GM21723 (cell line): ENCODE results near the gene CYP3A7.
"Not testable (repeated sequence)": the region's sequence is repeated elsewhere in the genome, so short reads cannot be mapped to it uniquely, and the experiment has no call there.

Source experiments
- ATAC-seq: cut with Tn5 transposase; IDR thresholded peaks from one replicate; pipeline ENCODE4 v1.9.1; 2021; ENCODE audit warnings: mild to moderate bottlenecking, moderate library complexity; ENCODE audit not compliant: unreplicated experiment

CYP3A7 gene

GRCh38 chr7:99742737-99743394 is 7.9 kb upstream of the CYP3A7 start:
- no peak for ATAC-seq

GRCh38 chr7:99741441-99741795 is 6.4 kb upstream of the CYP3A7 start:
- ATAC-seq, result no peak

- no peak for ATAC-seq
Measured at GRCh38 chr7:99740573-99741440, 5.8 kb upstream of the CYP3A7 start.

GRCh38 chr7:99739699-99740572 is 4.9 kb upstream of the CYP3A7 start:
- no peak for ATAC-seq

GRCh38 chr7:99737726-99738125 is 2.7 kb upstream of the CYP3A7 start:
- ATAC-seq, result no peak

- ATAC-seq, result not testable (repeated sequence)
Measured at GRCh38 chr7:99736667-99737066, 1.7 kb upstream of the CYP3A7 start.

GRCh38 chr7:99733448-99733847 is 1.5 kb downstream of the CYP3A7 start:
- ATAC-seq, result no peak

- ATAC-seq, result no peak
Measured at GRCh38 chr7:99733003-99733402, 2.0 kb downstream of the CYP3A7 start.

GRCh38 chr7:99731638-99732374 is 3.2 kb downstream of the CYP3A7 start:
- ATAC-seq, result no peak

- ATAC-seq, result no peak
Measured at GRCh38 chr7:99730992-99731391, 4.0 kb downstream of the CYP3A7 start.

GRCh38 chr7:99730238-99730810 is 4.7 kb downstream of the CYP3A7 start:
- no peak for ATAC-seq

- no peak for ATAC-seq
Measured at GRCh38 chr7:99729486-99730237, 5.3 kb downstream of the CYP3A7 start.

GRCh38 chr7:99728615-99729014 is 6.4 kb downstream of the CYP3A7 start:
- no peak for ATAC-seq

- ATAC-seq, result not testable (repeated sequence)
Measured at GRCh38 chr7:99723201-99723600, 11.8 kb downstream of the CYP3A7 start.

GRCh38 chr7:99720800-99721595 is 14.0 kb downstream of the CYP3A7 start:
- no peak for ATAC-seq

GRCh38 chr7:99719996-99720769 is 14.8 kb downstream of the CYP3A7 start:
- ATAC-seq, result no peak

- ATAC-seq, result no peak
Measured at GRCh38 chr7:99713995-99714570, 20.9 kb downstream of the CYP3A7 start.
